Keratinocyte (primary cell): ENCODE results near the gene ZNF664.

ENCODE experiments used
- CTCF ChIP-seq, 3 experiments: IDR thresholded peaks in 1 of 3; conservative IDR thresholded peaks in 1 of 3; optimal IDR thresholded peaks in 1 of 3; 2 replicates in 2 of 3; 3 replicates in 1 of 3; pipeline versions ENCODE3 to v1.5.1; 2011; ENCODE audit warnings: low read length in 3 of 3, mild to moderate bottlenecking in 3 of 3, moderate library complexity in 2 of 3, control low read depth in 1 of 3, inconsistent platforms in 1 of 3; ENCODE audit not compliant: insufficient read depth in 2 of 3; ENCODE audit errors: extremely low read depth in 1 of 3
- EZH2 ChIP-seq: IDR thresholded peaks from one replicate; pipeline ENCODE4 v1.6.1; 2012; ENCODE audit warnings: inconsistent platforms, mild to moderate bottlenecking, low read length, moderate library complexity

GRCh38 chr12:124045671-124046455, 72.8 kb downstream of the ZNF664 start:
- TF ChIP-seq CTCF (optimal IDR thresholded peaks at IDR 0.05 in 1 of 3, IDR thresholded peaks at IDR 0.05 in 1 of 3, conservative IDR thresholded peaks at IDR 0.05 in 1 of 3; ENCODE audit: extremely low read depth in 1 of 3, insufficient read depth in 2 of 3, low read length in 3 of 3) (no peak), EZH2 (no peak)
